K562 (cell line): ENCODE results near the gene STARD13. TPM values are rescaled to one million over a fixed set of nuclear protein-coding genes. Genes with fewer than 3 reads are reported as not detected.

ENCODE experiments used
- CBFA2T3 ChIP-seq: fragments of 450-650 bp; IDR thresholded peaks from 2 replicates; pipeline ENCODE4 v1.6.1; 2017
- ETV5 ChIP-seq: sonication (generic); formaldehyde crosslinking; IDR thresholded peaks from 2 replicates; pipeline ENCODE4 v1.4.0; 2020; ENCODE audit warnings: low read depth, mild to moderate bottlenecking, missing genetic modification reagents
- JUN ChIP-seq, 2 experiments: sonication (generic) in 1 of 2; formaldehyde crosslinking in 1 of 2; IDR thresholded peaks; 2 replicates each; pipeline versions ENCODE4 v1.6.1 to v1.8.0; 2012 to 2022; ENCODE audit warnings: borderline replicate concordance in 2 of 2, mild to moderate bottlenecking in 2 of 2, improper control_type of control experiment in 1 of 2, low read depth in 1 of 2, low read length in 1 of 2, missing genetic modification reagents in 1 of 2
- KLF6 ChIP-seq: fragments of 250-450 bp; sonication (Bioruptor Pico); IDR thresholded peaks from 2 replicates; pipeline ENCODE4 v1.4.0; 2020; ENCODE audit warnings: mild to moderate bottlenecking, moderate library complexity, borderline replicate concordance
- MCM2 ChIP-seq: fragments of 450-650 bp; IDR thresholded peaks from 2 replicates; pipeline ENCODE4 v1.6.1; 2017; ENCODE audit warnings: low read depth, mild to moderate bottlenecking
- SMAD3 ChIP-seq: fragments of 450-650 bp; formaldehyde crosslinking; conservative IDR thresholded peaks from 2 replicates; pipeline ENCODE4 v1.4.0; 2020; ENCODE audit warnings: mild to moderate bottlenecking
- TAF15 ChIP-seq: fragments of 200-400 bp; formaldehyde crosslinking; IDR thresholded peaks from 2 replicates; pipeline ENCODE4 v1.6.1; 2017; ENCODE audit warnings: mild to moderate bottlenecking, low read depth, low read length, moderate library complexity
- TEAD2 ChIP-seq: fragments of 450-650 bp; IDR thresholded peaks from 2 replicates; pipeline ENCODE4 v1.6.1; 2016; ENCODE audit warnings: missing genetic modification characterization, control low read depth, missing compliant biosample characterization
- ZNF134 ChIP-seq: fragments of 250-450 bp; sonication (Bioruptor Pico); conservative IDR thresholded peaks from 2 replicates; pipeline ENCODE4 v1.4.0; 2020
- ZNF263 ChIP-seq: sonication (generic); formaldehyde crosslinking; IDR thresholded peaks from 2 replicates; pipeline ENCODE4 v1.8.0; 2022; ENCODE audit warnings: mild to moderate bottlenecking, missing genetic modification reagents, borderline replicate concordance
- ZNF274 ChIP-seq: IDR thresholded peaks from 2 replicates; pipeline ENCODE4 v1.6.1; 2011; ENCODE audit warnings: low read depth, mild to moderate bottlenecking, low read length, moderate library complexity, borderline replicate concordance
- polyA plus RNA-seq, 8 experiments: library from polyadenylated mRNA; depleted of rRNA in 4 of 8; stranded (reverse) in 5 of 8; unstranded in 3 of 8; fragments of >200 nt; fragmentation: Nextera tagmentation in 2 of 8; fragmentation: Illumina TruSeq in 1 of 8; extraction: Ambion mirVana in 2 of 8; extraction: Trizol in 1 of 8; gene quantifications; 2 replicates each; pipeline versions ENCODE4 v1.2.1 to v1.2.3, GENCODE V29; 2011 to 2014; ENCODE audit warnings: inconsistent platforms in 1 of 8, missing spikeins in 1 of 8
- total RNA-seq, 7 experiments: library from RNA; depleted of rRNA in 6 of 7; stranded (reverse); fragments of >200 nt in 6 of 7; fragmentation: Illumina TruSeq in 2 of 7; extraction: Trizol in 2 of 7; gene quantifications; 2 replicates each; pipeline versions ENCODE4 v1.2.1 to v1.2.3, GENCODE V29; 2011 to 2021; ENCODE audit warnings: low replicate concordance in 1 of 7
- TF ChIP-seq, protein P1 (sequence below): fragments of 450-650 bp; formaldehyde crosslinking; IDR thresholded peaks from 2 replicates; pipeline ENCODE4 v1.4.0; 2022; ENCODE audit warnings: mild to moderate bottlenecking, moderate library complexity
- TF ChIP-seq, protein P2 (sequence below): sonication (generic); formaldehyde crosslinking; IDR thresholded peaks from 2 replicates; pipeline ENCODE4 v1.8.1; 2023; ENCODE audit warnings: mild to moderate bottlenecking, missing genetic modification reagents, moderate library complexity

The STARD13 gene
- total and polyA plus RNA-seq, 9 of the 15 experiments (the other 6 are each of a cell fraction or from before 2014, with no cell fraction given), result 0.11 TPM; not detected in 8

DNA sequence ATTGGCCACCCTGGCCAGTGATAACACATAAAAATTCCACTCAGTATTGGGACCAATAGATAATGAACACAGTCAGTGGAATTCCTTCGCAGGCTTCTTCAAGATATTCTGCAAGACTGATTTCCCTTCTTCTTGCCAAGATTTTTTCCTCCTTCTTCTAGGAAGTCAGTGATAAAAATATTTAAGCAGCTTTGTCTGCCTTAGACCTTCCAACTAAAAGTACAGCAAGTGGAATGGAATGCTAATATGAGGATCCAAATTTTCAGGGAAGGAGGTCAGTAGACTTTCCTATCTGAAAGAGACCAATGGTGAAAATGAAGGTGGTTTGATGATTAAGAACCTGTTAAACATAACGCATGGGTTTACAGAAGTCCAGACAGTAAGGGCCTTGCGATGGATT lies 9.6 kb downstream of the STARD13 start (continued):
- no peak for TF ChIP-seq ZNF274
- TF ChIP-seq SMAD3 (CRISPR knock-in tag), result no peak
- no peak for TF ChIP-seq TAF15
- no peak for TF ChIP-seq ETV5 (CRISPR knock-in tag)
- no peak for TF ChIP-seq MCM2
- TF ChIP-seq, protein P1, sequence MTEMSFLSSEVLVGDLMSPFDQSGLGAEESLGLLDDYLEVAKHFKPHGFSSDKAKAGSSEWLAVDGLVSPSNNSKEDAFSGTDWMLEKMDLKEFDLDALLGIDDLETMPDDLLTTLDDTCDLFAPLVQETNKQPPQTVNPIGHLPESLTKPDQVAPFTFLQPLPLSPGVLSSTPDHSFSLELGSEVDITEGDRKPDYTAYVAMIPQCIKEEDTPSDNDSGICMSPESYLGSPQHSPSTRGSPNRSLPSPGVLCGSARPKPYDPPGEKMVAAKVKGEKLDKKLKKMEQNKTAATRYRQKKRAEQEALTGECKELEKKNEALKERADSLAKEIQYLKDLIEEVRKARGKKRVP (CRISPR knock-in tag), result no peak
- TF ChIP-seq ZNF134 (CRISPR knock-in tag), result no peak
- TF ChIP-seq KLF6 (CRISPR knock-in tag), result no peak
- TF ChIP-seq CBFA2T3, result no peak
- TF ChIP-seq JUN (IDR thresholded peaks at IDR 0.05; ENCODE audit: borderline replicate concordance, low read depth, low read length), result no peak
- TF ChIP-seq JUN (CRISPR knock-in tag; IDR thresholded peaks at IDR 0.05; ENCODE audit: borderline replicate concordance), result no peak
- TF ChIP-seq, protein P2, sequence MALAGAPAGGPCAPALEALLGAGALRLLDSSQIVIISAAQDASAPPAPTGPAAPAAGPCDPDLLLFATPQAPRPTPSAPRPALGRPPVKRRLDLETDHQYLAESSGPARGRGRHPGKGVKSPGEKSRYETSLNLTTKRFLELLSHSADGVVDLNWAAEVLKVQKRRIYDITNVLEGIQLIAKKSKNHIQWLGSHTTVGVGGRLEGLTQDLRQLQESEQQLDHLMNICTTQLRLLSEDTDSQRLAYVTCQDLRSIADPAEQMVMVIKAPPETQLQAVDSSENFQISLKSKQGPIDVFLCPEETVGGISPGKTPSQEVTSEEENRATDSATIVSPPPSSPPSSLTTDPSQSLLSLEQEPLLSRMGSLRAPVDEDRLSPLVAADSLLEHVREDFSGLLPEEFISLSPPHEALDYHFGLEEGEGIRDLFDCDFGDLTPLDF, result no peak
- no peak for TF ChIP-seq ZNF263
- TF ChIP-seq TEAD2 (tag), result no peak
